GM12878 (cell line): ENCODE data around the gene F11. TPM values are rescaled to one million over a fixed set of nuclear protein-coding genes. Genes with fewer than 3 reads are reported as not detected.
"Not testable (repeated sequence)": the region's sequence is repeated elsewhere in the genome, so short reads cannot be mapped to it uniquely, and the experiment has no call there.

Experiments used
- ATAC-seq: fragments of 200-7000 bp; cut with Tn5 transposase; 3 replicates; pipeline ENCODE4 v1.9.1; 2020; ENCODE audit warnings: mild to moderate bottlenecking, moderate library complexity
- BruUV-seq: library from RNA; stranded (reverse); fragments of 400-500 nt; replicated peaks from 2 replicates; lab custom pipeline; 2021; lab: Mats Ljungman, UMichigan
- CTCF ChIA-PET: fragments of 300-600 bp; sonication (Branson Sonifier 250); formaldehyde crosslinking; extraction: SDS; loops from one replicate; lab custom pipeline; 2021; ENCODE audit warnings: inconsistent platforms; lab: Yijun Ruan, JAX
- POLR2A ChIA-PET: fragments of 350-600 bp; formaldehyde crosslinking; extraction: SDS; loops from one replicate; lab custom pipeline; 2021; ENCODE audit warnings: inconsistent platforms; lab: Charles Lee
- RAD21 ChIA-PET: fragments of 300-600 bp; sonication (Branson Sonifier 250); formaldehyde crosslinking; loops from one replicate; lab custom pipeline; 2023; ENCODE audit warnings: antibody characterized with exemption; ENCODE audit not compliant: unreplicated experiment; lab: Charles Lee
- SMC1A ChIA-PET: fragments of 300-600 bp; sonication (Branson Sonifier 250); formaldehyde crosslinking; loops from one replicate; lab custom pipeline; 2023; ENCODE audit not compliant: unreplicated experiment, uncharacterized antibody; lab: Charles Lee
- DNase-seq: peaks from one replicate; pipeline ENCODE4 v3.0.0-alpha.2; 2011; ENCODE audit warnings: low read depth, low spot score
- FAIRE-seq: peaks from 3 replicates; lab custom pipeline; 2011; peaks lifted over from hg19 to GRCh38; lab: Jason Lieb, UNC
- H2AFZ ChIP-seq: 2 replicates; pipeline ENCODE4 v1.6.0; 2011; ENCODE audit warnings: low read depth, low read length, control low read depth; ENCODE audit not compliant: control insufficient read depth
- H3K27ac ChIP-seq: 2 replicates; pipeline ENCODE4 v1.5.1; 2011; ENCODE audit warnings: control low read depth; ENCODE audit not compliant: control insufficient read depth, insufficient read depth
- H3K27me3 ChIP-seq, 2 experiments: replicated peaks in 1 of 2; 2 replicates each; pipeline versions ENCODE4 v1.6.0 to v1.6.1; 2011; ENCODE audit warnings: low read length in 1 of 2; ENCODE audit not compliant: control insufficient read depth in 2 of 2, insufficient read depth in 2 of 2
- H3K36me3 ChIP-seq, 2 experiments: 2 replicates each; pipeline ENCODE4 v1.5.1; 2011; ENCODE audit warnings: low read length in 1 of 2; ENCODE audit not compliant: control insufficient read depth in 2 of 2, insufficient read depth in 2 of 2
- H3K4me1 ChIP-seq: 2 replicates; pipeline ENCODE4 v1.6.1; 2011; ENCODE audit warnings: mild to moderate bottlenecking, low read length, moderate library complexity, mixed read lengths; ENCODE audit not compliant: control insufficient read depth, insufficient read depth
- H3K4me2 ChIP-seq: 2 replicates; pipeline ENCODE4 v1.6.0; 2011; ENCODE audit warnings: control low read depth; ENCODE audit not compliant: control insufficient read depth, insufficient read depth
- H3K4me3 ChIP-seq: fragments of 200-600 bp; sonication (generic); 2 replicates; pipeline ENCODE4 v1.5.1; 2016
- H3K79me2 ChIP-seq: 2 replicates; pipeline ENCODE4 v1.6.0; 2011; ENCODE audit warnings: low read length; ENCODE audit not compliant: control insufficient read depth, insufficient read depth
- H3K9ac ChIP-seq: 2 replicates; pipeline ENCODE4 v1.8.0; 2011; ENCODE audit warnings: low read length, control low read depth, mixed read lengths; ENCODE audit not compliant: control insufficient read depth, insufficient read depth
- H3K9me3 ChIP-seq: replicated peaks from 3 replicates; pipeline ENCODE4 v1.5.1; 2011; ENCODE audit warnings: mild to moderate bottlenecking, low read length; ENCODE audit not compliant: control insufficient read depth, insufficient read depth
- H4K20me1 ChIP-seq: 2 replicates; pipeline ENCODE4 v1.6.0; 2011; ENCODE audit not compliant: control insufficient read depth, insufficient read depth
- ASH2L ChIP-seq: fragments of 300-600, 200-600 bp; sonication (generic); IDR thresholded peaks from 2 replicates; pipeline ENCODE4 v1.6.1; 2017; ENCODE audit warnings: low read depth, mild to moderate bottlenecking, borderline replicate concordance
- CHD2 ChIP-seq: IDR thresholded peaks from 2 replicates; pipeline ENCODE4 v1.6.1; 2011; ENCODE audit warnings: low read depth, low read length, improper control_type of control experiment, borderline replicate concordance
- FOXM1 ChIP-seq: IDR thresholded peaks from 2 replicates; pipeline ENCODE4 v1.6.1; 2012; ENCODE audit warnings: low read depth, mild to moderate bottlenecking, inconsistent platforms, low read length, moderate library complexity
- HSF1 ChIP-seq: fragments of 150-350 bp; IDR thresholded peaks from 2 replicates; pipeline ENCODE4 v1.6.1; 2014; ENCODE audit warnings: mild to moderate bottlenecking, low read depth, low read length
- JUNB ChIP-seq: IDR thresholded peaks from 2 replicates; pipeline ENCODE4 v1.6.1; 2016; ENCODE audit warnings: antibody characterized with exemption, mild to moderate bottlenecking
- MYC ChIP-seq: IDR thresholded peaks from 2 replicates; pipeline ENCODE4 v1.6.1; 2011; ENCODE audit warnings: mild to moderate bottlenecking, low read length, moderate library complexity, inconsistent platforms; ENCODE audit not compliant: insufficient read depth, insufficient replicate concordance, insufficient read length, severe bottlenecking
- NFXL1 ChIP-seq: fragments of 450-650 bp; IDR thresholded peaks from 2 replicates; pipeline ENCODE4 v1.6.1; 2017; ENCODE audit warnings: antibody characterized with exemption, mild to moderate bottlenecking, borderline replicate concordance
- NFYB ChIP-seq: IDR thresholded peaks from 2 replicates; pipeline ENCODE4 v1.6.1; 2011; ENCODE audit warnings: low read depth, mild to moderate bottlenecking, low read length, improper control_type of control experiment, moderate library complexity; ENCODE audit not compliant: insufficient read depth
- RAD21 ChIP-seq: IDR thresholded peaks from 2 replicates; pipeline ENCODE4 v1.6.1; 2011; ENCODE audit warnings: mild to moderate bottlenecking, low read depth, low read length, moderate library complexity; ENCODE audit not compliant: insufficient read depth
- RELA ChIP-seq: fragments of 450-650 bp; IDR thresholded peaks from 2 replicates; pipeline ENCODE4 v1.8.0; 2014; ENCODE audit warnings: borderline replicate concordance; ENCODE audit not compliant: partially characterized antibody
- SIN3A ChIP-seq: IDR thresholded peaks from 2 replicates; pipeline ENCODE4 v1.6.1; 2012; ENCODE audit warnings: low read depth, low read length, improper control_type of control experiment
- SMAD5 ChIP-seq: IDR thresholded peaks from 2 replicates; pipeline ENCODE4 v1.6.1; 2016; ENCODE audit warnings: antibody characterized with exemption, low read depth
- SREBF2 ChIP-seq: IDR thresholded peaks from 2 replicates; pipeline ENCODE4 v1.6.1; 2012; ENCODE audit warnings: mild to moderate bottlenecking, low read length
- ZBTB11 ChIP-seq: fragments of 450-650 bp; formaldehyde crosslinking; IDR thresholded peaks from 2 replicates; pipeline ENCODE4 v1.5.0; 2022; ENCODE audit warnings: mild to moderate bottlenecking, missing genetic modification characterization
- WGBS: methylation state at CpG from one replicate; pipeline ENCODE4 v1.1.6; 2016; ENCODE audit warnings: low lambda C conversion rate; ENCODE audit not compliant: insufficient replicate concordance, insufficient coverage; ENCODE audit errors: missing lambda C conversion rate; 5-methylcytosine and 5-hydroxymethylcytosine counted together
- in situ Hi-C: fragments of 300-500 bp; cut with MboI; formaldehyde crosslinking; loops from 9 replicates; pipeline ENCODE4 v1.14.3; 2018; ENCODE audit warnings: mixed read lengths
- intact Hi-C: fragments of 100-400 bp; cut with micrococcal nuclease; formaldehyde crosslinking; loops from one replicate; pipeline ENCODE4 v1.14.2; 2022; ENCODE audit not compliant: unreplicated experiment
- polyA plus RNA-seq, 11 experiments: library from polyadenylated mRNA; depleted of rRNA in 4 of 11; unstranded in 6 of 11; stranded (reverse) in 5 of 11; fragments of >200 nt; fragmentation: Nextera tagmentation in 4 of 11; fragmentation: Illumina TruSeq in 1 of 11; extraction: Ambion mirVana in 4 of 11; extraction: Trizol in 1 of 11; gene quantifications; 1 replicate in 1 of 11; 2 replicates in 10 of 11; pipeline versions ENCODE4 v1.2.1 to v1.2.3, GENCODE V29; 2011 to 2016; ENCODE audit warnings: inconsistent platforms in 2 of 11, missing spikeins in 2 of 11, low read depth in 1 of 11
- total RNA-seq, 4 experiments: library from RNA; depleted of rRNA in 3 of 4; stranded (reverse); fragments of >200 nt in 3 of 4; fragmentation: Illumina TruSeq in 1 of 4; extraction: Trizol in 1 of 4; gene quantifications; 2 replicates each; pipeline versions ENCODE4 v1.2.1 to v1.2.3, GENCODE V29; 2013 to 2021

The F11 gene
- total and polyA plus RNA-seq, 10 of the 15 experiments (the other 5 are each of a cell fraction or from before 2014, with no cell fraction given), result not detected

- intact Hi-C loops, result no loop called here
- H3K36me3 ChIP-seq, result no peaks in the 10 kb centered on the region
- H3K27ac ChIP-seq, result no peak overlapping the region
- ChIA-PET RAD21 (no interaction called here), CTCF (no interaction called here), SMC1A (no interaction called here), POLR2A (no interaction called here)
- in situ Hi-C loops, result no loop called here
- no peak for FAIRE-seq
- TF ChIP-seq JUNB, result no peak
- no peak for TF ChIP-seq ASH2L
- no peak for TF ChIP-seq NFXL1
- TF ChIP-seq RAD21, result no peak
- TF ChIP-seq NFYB, result no peak
- no peak for TF ChIP-seq SREBF2
- TF ChIP-seq MYC, result no peak
- TF ChIP-seq CHD2, result no peak
- TF ChIP-seq SMAD5, result no peak
- TF ChIP-seq RELA, result no peak
- no peak for TF ChIP-seq HSF1
- no peak for TF ChIP-seq FOXM1
- no peak for TF ChIP-seq ZBTB11
- TF ChIP-seq SIN3A, result no peak
- no peaks in the 10 kb centered on the region for H3K4me1 ChIP-seq
- no peaks in the 10 kb centered on the region for H3K79me2 ChIP-seq
- H3K9ac ChIP-seq, result no peak overlapping the region
- DNase-seq, result no peak
- no peaks in the 10 kb centered on the region for H3K27me3 ChIP-seq
- no peak overlapping the region for H2AFZ ChIP-seq
- no peak for ATAC-seq
- WGBS, result 65% methylated on average over 4 of the region's 4 CpGs
- no TSS peak for BruUV-seq
- no peaks in the 10 kb centered on the region for H4K20me1 ChIP-seq
- H3K9me3 ChIP-seq, result no peaks in the 10 kb centered on the region
- no peak overlapping the region for H3K4me3 ChIP-seq
- H3K4me2 ChIP-seq, result no peak overlapping the region
These were observed 24.4 kb upstream of the F11 start for GRCh38 chr4:186241616-186242015.

- 24% methylated on average over 9 of the region's 10 CpGs for WGBS
- H4K20me1 ChIP-seq, result not testable (repeated sequence)
These were observed 24.0 kb upstream of the F11 start for GRCh38 chr4:186242031-186242430.

More at GRCh38 chr4:186242031-186242430, 24.0 kb upstream of the F11 start:
- SMC1A ChIA-PET, H3K27me3 ChIP-seq, ATAC-seq, FAIRE-seq, H3K4me2 ChIP-seq, H3K4me3 ChIP-seq, H3K36me3 ChIP-seq, H3K9me3 ChIP-seq, H3K9ac ChIP-seq, H3K4me1 ChIP-seq, H2AFZ ChIP-seq, in situ Hi-C loops, H3K79me2 ChIP-seq, intact Hi-C loops, DNase-seq, RAD21 ChIA-PET, BruUV-seq, H3K27ac ChIP-seq, CTCF ChIA-PET, POLR2A ChIA-PET: not testable (repeated sequence)
